Karpas-422 (cell line): Measurements from ENCODE around the gene SAMM50. TPM values are rescaled to one million over a fixed set of nuclear protein-coding genes. Genes with fewer than 3 reads are reported as not detected.

Experiments
- DNase-seq: peaks from one replicate; pipeline ENCODE4 v3.0.0-alpha.2; 2015
- H2AFZ ChIP-seq: fragments of 200-600 bp; sonication (generic); 2 replicates; pipeline ENCODE4 v1.6.1; 2014; ENCODE audit warnings: antibody characterized with exemption, low read length, mixed read lengths
- H3K27ac ChIP-seq: fragments of 200-600 bp; sonication (generic); 2 replicates; pipeline ENCODE4 v1.5.1; 2014; ENCODE audit warnings: mild to moderate bottlenecking, low read length, moderate library complexity
- H3K27me3 ChIP-seq: fragments of 200-600 bp; sonication (generic); 2 replicates; pipeline ENCODE4 v1.6.1; 2014; ENCODE audit warnings: low read length, mixed read lengths
- H3K36me3 ChIP-seq: fragments of 200-600 bp; sonication (generic); 2 replicates; pipeline ENCODE4 v1.6.1; 2014; ENCODE audit warnings: low read length, mixed read lengths; ENCODE audit not compliant: insufficient read depth
- H3K4me1 ChIP-seq: fragments of 200-600 bp; sonication (generic); 2 replicates; pipeline ENCODE4 v1.6.1; 2014; ENCODE audit warnings: mild to moderate bottlenecking, low read length, mixed read lengths
- H3K4me2 ChIP-seq: fragments of 200-600 bp; sonication (generic); 2 replicates; pipeline ENCODE4 v1.6.1; 2014; ENCODE audit warnings: low read length, low read depth, mild to moderate bottlenecking; ENCODE audit not compliant: poor library complexity, severe bottlenecking
- H3K4me3 ChIP-seq: fragments of 200-600 bp; sonication (generic); 2 replicates; pipeline ENCODE4 v1.5.1; 2014; ENCODE audit warnings: mild to moderate bottlenecking, antibody characterized with exemption, low read length, mixed read lengths
- H3K79me2 ChIP-seq: fragments of 200-600 bp; sonication (generic); 2 replicates; pipeline ENCODE4 v1.6.1; 2014; ENCODE audit warnings: mild to moderate bottlenecking, low read length, mixed read lengths
- H3K9ac ChIP-seq: fragments of 200-600 bp; sonication (generic); 2 replicates; pipeline ENCODE4 v1.6.0; 2014; ENCODE audit warnings: low read length
- H3K9me2 ChIP-seq: fragments of 200-600 bp; sonication (generic), shearing (Covaris generic); replicated peaks from 2 replicates; pipeline ENCODE4 v1.6.0; 2014; ENCODE audit warnings: mild to moderate bottlenecking, low read length, moderate library complexity; ENCODE audit not compliant: insufficient read depth
- H3K9me3 ChIP-seq: fragments of 300-700, 200-600 bp; sonication (generic); 2 replicates; pipeline ENCODE4 v1.6.1; 2014; ENCODE audit warnings: low read length, mixed read lengths
- H4K20me1 ChIP-seq: fragments of 200-600 bp; sonication (generic); 2 replicates; pipeline ENCODE4 v1.6.1; 2014; ENCODE audit warnings: mild to moderate bottlenecking, antibody characterized with exemption, low read length, low read depth; ENCODE audit not compliant: insufficient read depth
- total RNA-seq: library from RNA; depleted of rRNA; stranded (reverse); fragments of >200 nt; shearing (Covaris generic); gene quantifications from 2 replicates; pipeline ENCODE4 v1.2.3, GENCODE V29; 2014; ENCODE audit warnings: low replicate concordance; rRNA removed

Gene SAMM50
- total RNA-seq, result 37.3 and 42.9 TPM in 2 replicates

- Histone ChIP-seq H3K9me3 (no peaks in the 10 kb centered on the region), H3K9me2 (no peaks in the 10 kb centered on the region), H3K4me1 (peaks cover 21% of the 10 kb centered on the region), H3K36me3 (no peaks in the 10 kb centered on the region), H3K79me2 (peaks cover 63% of the 10 kb centered on the region), H4K20me1 (peaks cover 3% of the 10 kb centered on the region; the same call in 1 of the 2 replicates), H3K9ac (peak within 1 kb of the TSS; percentile 99), H3K4me2 (peak within 1 kb of the TSS; percentile 82), H3K27me3 (no peaks in the 10 kb centered on the region), H3K27ac (peak within 1 kb of the TSS; percentile 71), H2AFZ (peak within 1 kb of the TSS; percentile 67; the same call in 1 of the 2 replicates), H3K4me3 (peak within 1 kb of the TSS; percentile 92)
- DNase-seq, result peak; percentile 97
These were observed at the start of gene SAMM50 for GRCh38 chr22:43955040-43955882. TSS of gene SAMM50 (plus strand) at chr22:43955442. CDS start at chr22:43955578, 136 bp downstream.

GRCh38 chr22:43905681-43906080, 49.6 kb upstream of the SAMM50 start:
- Histone ChIP-seq H3K9me2 (no peaks in the 10 kb centered on the region), H3K4me1 (no peaks in the 10 kb centered on the region), H3K27me3 (no peaks in the 10 kb centered on the region), H4K20me1 (no peaks in the 10 kb centered on the region), H3K4me2 (no peak overlapping the region), H3K79me2 (no peaks in the 10 kb centered on the region), H3K9me3 (no peaks in the 10 kb centered on the region), H2AFZ (no peak overlapping the region), H3K36me3 (no peaks in the 10 kb centered on the region), H3K4me3 (no peak overlapping the region), H3K27ac (no peak overlapping the region), H3K9ac (no peak overlapping the region)
- no peak for DNase-seq

- Histone ChIP-seq H3K4me1 (no peaks in the 10 kb centered on the region), H3K36me3 (no peaks in the 10 kb centered on the region), H3K9me2 (no peaks in the 10 kb centered on the region)
These were observed 45.5 kb upstream of the SAMM50 start for GRCh38 chr22:43909708-43910107.

GRCh38 chr22:43910178-43910695, 45.0 kb upstream of the SAMM50 start:
- H4K20me1 ChIP-seq, result no peaks in the 10 kb centered on the region
- no peaks in the 10 kb centered on the region for H3K9me2 ChIP-seq
- H3K27me3 ChIP-seq, result no peaks in the 10 kb centered on the region
- no peaks in the 10 kb centered on the region for H3K9me3 ChIP-seq
- H3K27ac ChIP-seq, result no peak overlapping the region
- no peaks in the 10 kb centered on the region for H3K79me2 ChIP-seq
- no peak overlapping the region for H2AFZ ChIP-seq
- no peak overlapping the region for H3K4me2 ChIP-seq
- H3K9ac ChIP-seq, result no peak overlapping the region
- no peaks in the 10 kb centered on the region for H3K4me1 ChIP-seq
- no peaks in the 10 kb centered on the region for H3K36me3 ChIP-seq
- no peak for DNase-seq
- no peak overlapping the region for H3K4me3 ChIP-seq

More at GRCh38 chr22:43909708-43910107, 45.5 kb upstream of the SAMM50 start:
- no peak overlapping the region for H3K4me2 ChIP-seq
- no peak overlapping the region for H3K4me3 ChIP-seq
- no peaks in the 10 kb centered on the region for H3K79me2 ChIP-seq
- no peaks in the 10 kb centered on the region for H4K20me1 ChIP-seq
- H3K27me3 ChIP-seq, result no peaks in the 10 kb centered on the region
- no peak for DNase-seq
- no peaks in the 10 kb centered on the region for H3K9me3 ChIP-seq
- no peak overlapping the region for H3K9ac ChIP-seq
- no peak overlapping the region for H3K27ac ChIP-seq
- no peak overlapping the region for H2AFZ ChIP-seq

GRCh38 chr22:43911351-43911750, 43.9 kb upstream of the SAMM50 start:
- Histone ChIP-seq H3K4me2 (no peak overlapping the region), H3K79me2 (no peaks in the 10 kb centered on the region), H4K20me1 (no peaks in the 10 kb centered on the region), H3K36me3 (no peaks in the 10 kb centered on the region), H3K27ac (no peak overlapping the region), H3K4me1 (no peaks in the 10 kb centered on the region), H3K9ac (no peak overlapping the region), H3K9me2 (no peaks in the 10 kb centered on the region), H3K9me3 (no peaks in the 10 kb centered on the region), H3K27me3 (no peaks in the 10 kb centered on the region), H2AFZ (no peak overlapping the region), H3K4me3 (no peak overlapping the region)
- no peak for DNase-seq

- H3K4me3 ChIP-seq, result no peak overlapping the region
- 0 out of 2 replicates have a peak, but pooled peaks cover 3% of the 10 kb centered on the region for H4K20me1 ChIP-seq
- H3K9me2 ChIP-seq, result no peaks in the 10 kb centered on the region
- H3K27me3 ChIP-seq, result no peaks in the 10 kb centered on the region
- no peaks in the 10 kb centered on the region for H3K4me1 ChIP-seq
- no peaks in the 10 kb centered on the region for H3K9me3 ChIP-seq
- no peak overlapping the region for H3K4me2 ChIP-seq
- no peaks in the 10 kb centered on the region for H3K79me2 ChIP-seq
- no peak overlapping the region for H2AFZ ChIP-seq
- no peaks in the 10 kb centered on the region for H3K36me3 ChIP-seq
- no peak overlapping the region for H3K9ac ChIP-seq
- H3K27ac ChIP-seq, result no peak overlapping the region
- DNase-seq, result no peak
These were observed 37.7 kb upstream of the SAMM50 start for GRCh38 chr22:43917521-43917920.

GRCh38 chr22:43919106-43919973, 35.9 kb upstream of the SAMM50 start:
- no peaks in the 10 kb centered on the region for H3K4me1 ChIP-seq
- no peaks in the 10 kb centered on the region for H3K9me3 ChIP-seq
- no peaks in the 10 kb centered on the region for H3K9me2 ChIP-seq
- H3K79me2 ChIP-seq, result no peaks in the 10 kb centered on the region
- DNase-seq, result no peak
- H3K36me3 ChIP-seq, result no peaks in the 10 kb centered on the region
- H3K4me2 ChIP-seq, result no peak overlapping the region
- H3K27me3 ChIP-seq, result no peaks in the 10 kb centered on the region
- H4K20me1 ChIP-seq, result 0 out of 2 replicates have a peak, but pooled peaks cover 3% of the 10 kb centered on the region
- no peak overlapping the region for H3K9ac ChIP-seq
- no peak overlapping the region for H2AFZ ChIP-seq
- no peak overlapping the region for H3K27ac ChIP-seq
- no peak overlapping the region for H3K4me3 ChIP-seq

GRCh38 chr22:43921370-43921769, 33.9 kb upstream of the SAMM50 start:
- H3K4me2 ChIP-seq, result no peak overlapping the region

More at GRCh38 chr22:43921370-43921769, 33.9 kb upstream of the SAMM50 start:
- H4K20me1 ChIP-seq, result 0 out of 2 replicates have a peak, but pooled peaks cover 3% of the 10 kb centered on the region
- no peaks in the 10 kb centered on the region for H3K79me2 ChIP-seq
- no peak overlapping the region for H2AFZ ChIP-seq
- H3K27me3 ChIP-seq, result no peaks in the 10 kb centered on the region
- H3K27ac ChIP-seq, result no peak overlapping the region
- H3K36me3 ChIP-seq, result no peaks in the 10 kb centered on the region
- H3K9me2 ChIP-seq, result no peaks in the 10 kb centered on the region
- no peak overlapping the region for H3K4me3 ChIP-seq
- no peak for DNase-seq
- no peaks in the 10 kb centered on the region for H3K9me3 ChIP-seq
- no peaks in the 10 kb centered on the region for H3K4me1 ChIP-seq
- no peak overlapping the region for H3K9ac ChIP-seq
